Frontal cortex (tissue), 4 donors: Measurements from ENCODE around the gene THBS2. TPM values are rescaled to one million over a fixed set of nuclear protein-coding genes. Genes with fewer than 3 reads are reported as not detected.
"Not testable (repeated sequence)": the region's sequence is repeated elsewhere in the genome, so short reads cannot be mapped to it uniquely, and the experiment has no call there.

Source experiments
- DNase-seq, 2 donors: peaks; one replicate each; pipeline ENCODE4 v3.0.0; 2012; ENCODE audit warnings: low spot score in 2 of 2
- FAIRE-seq: peaks from 2 replicates; lab custom pipeline; 2012; peaks lifted over from hg19 to GRCh38; lab: Jason Lieb, UNC
- total RNA-seq: library from RNA; depleted of rRNA; stranded (reverse); fragments of >200 nt; gene quantifications from one replicate; pipeline ENCODE4 v1.2.3, GENCODE V29; 2014
- donor health status: control.
- donor health status: control.
- donor health status: control.

The THBS2 gene
- total RNA-seq, 1 donor from 2014 or later, result 6.5 TPM

- DNase-seq (no peak), FAIRE-seq (no peak)
Observed at GRCh38 chr6:169215201-169215681, 38.4 kb downstream of the THBS2 start.

GRCh38 chr6:169214789-169215188 is 38.9 kb downstream of the THBS2 start:
- peak in 1 of 2 donors; percentile 52 for DNase-seq

GRCh38 chr6:169213814-169214520 is 39.7 kb downstream of the THBS2 start:
- DNase-seq (no peak), FAIRE-seq (no peak)

More at GRCh38 chr6:169214789-169215188, 38.9 kb downstream of the THBS2 start:
- FAIRE-seq, result not testable (repeated sequence)

GRCh38 chr6:169212897-169213813 is 40.5 kb downstream of the THBS2 start:
- peak; percentile 81 for FAIRE-seq
- peak; percentile 88 to 89 for DNase-seq

GRCh38 chr6:169212436-169212835 is 41.2 kb downstream of the THBS2 start:
- DNase-seq, result no peak
- no peak for FAIRE-seq

GRCh38 chr6:169211881-169212280 is 41.8 kb downstream of the THBS2 start:
- no peak for DNase-seq
- no peak for FAIRE-seq

- DNase-seq, result no peak
- no peak for FAIRE-seq
Observed at GRCh38 chr6:169210611-169211010, 43.0 kb downstream of the THBS2 start.

GRCh38 chr6:169208011-169208410 is 45.6 kb downstream of the THBS2 start:
- FAIRE-seq, result no peak

GRCh38 chr6:169207482-169207881 is 46.2 kb downstream of the THBS2 start:
- FAIRE-seq (no peak), DNase-seq (no peak)

More at GRCh38 chr6:169208011-169208410, 45.6 kb downstream of the THBS2 start:
- DNase-seq, result no peak

- DNase-seq (no peak), FAIRE-seq (no peak)
Observed at GRCh38 chr6:169205176-169206160, 48.2 kb downstream of the THBS2 start.

- FAIRE-seq, result no peak
Observed at GRCh38 chr6:169204167-169204566, 49.5 kb downstream of the THBS2 start.

GRCh38 chr6:169201985-169202384 is 51.7 kb downstream of the THBS2 start:
- FAIRE-seq (no peak), DNase-seq (no peak)

More at GRCh38 chr6:169204167-169204566, 49.5 kb downstream of the THBS2 start:
- DNase-seq, result no peak

GRCh38 chr6:169200893-169201514 is 52.6 kb downstream of the THBS2 start:
- DNase-seq (no peak), FAIRE-seq (no peak)

- FAIRE-seq (no peak), DNase-seq (no peak)
Observed at GRCh38 chr6:169199625-169200335, 53.9 kb downstream of the THBS2 start.

- DNase-seq, result no peak
- FAIRE-seq, result no peak
Observed at GRCh38 chr6:169198885-169199284, 54.8 kb downstream of the THBS2 start.

- not testable (repeated sequence) for FAIRE-seq, DNase-seq
Observed at GRCh38 chr6:169197929-169198328, 55.7 kb downstream of the THBS2 start.

GRCh38 chr6:169196279-169196678 is 57.4 kb downstream of the THBS2 start:
- not testable (repeated sequence) for FAIRE-seq

GRCh38 chr6:169194737-169195136 is 58.9 kb downstream of the THBS2 start:
- FAIRE-seq, result no peak
- no peak for DNase-seq

More at GRCh38 chr6:169196279-169196678, 57.4 kb downstream of the THBS2 start:
- DNase-seq, result not testable (repeated sequence)
